ENCODE results near the gene RLF.
A peak's percentile ranks its signal among the peaks of the same experiment; 100 is the strongest.
"Not testable (repeated sequence)": the region's sequence is repeated elsewhere in the genome, so short reads cannot be mapped to it uniquely, and the experiment has no call there.

RLF gene

GRCh38 chr1:40174788-40175187 is 13.6 kb downstream of the RLF start:
- no peak for DNase-seq (ENCODE audit: low read depth)

- not testable (repeated sequence) for DNase-seq (ENCODE audit: low read depth)
Observed at GRCh38 chr1:40176989-40177388, 15.8 kb downstream of the RLF start.

GRCh38 chr1:40178200-40178599 is 17.0 kb downstream of the RLF start:
- DNase-seq (ENCODE audit: low read depth): no peak

- DNase-seq (ENCODE audit: low read depth): no peak
Observed at GRCh38 chr1:40179496-40180089, 18.4 kb downstream of the RLF start.

- peak; percentile 14 for DNase-seq (ENCODE audit: low read depth)
Observed at GRCh38 chr1:40183055-40183710, 22.0 kb downstream of the RLF start.

- DNase-seq (ENCODE audit: low read depth): no peak
Observed at GRCh38 chr1:40184193-40184592, 23.0 kb downstream of the RLF start.

GRCh38 chr1:40185951-40186864 is 25.0 kb downstream of the RLF start:
- peak; percentile 66 for DNase-seq (ENCODE audit: low read depth)

- peak; percentile 37 for DNase-seq (ENCODE audit: low read depth)
Observed at GRCh38 chr1:40187399-40187798, 26.2 kb downstream of the RLF start.

GRCh38 chr1:40194639-40195038 is 33.5 kb downstream of the RLF start:
- DNase-seq (ENCODE audit: low read depth): not testable (repeated sequence)

GRCh38 chr1:40197656-40198055 is 36.5 kb downstream of the RLF start:
- no peak for DNase-seq (ENCODE audit: low read depth)

- DNase-seq (ENCODE audit: low read depth): no peak
Observed at GRCh38 chr1:40199126-40199525, 37.9 kb downstream of the RLF start.

GRCh38 chr1:40204856-40205255 is 43.7 kb downstream of the RLF start:
- DNase-seq (ENCODE audit: low read depth): no peak

- no peak for DNase-seq (ENCODE audit: low read depth)
Observed at GRCh38 chr1:40210511-40211204, 49.5 kb downstream of the RLF start.

GRCh38 chr1:40218333-40218732 is 57.1 kb downstream of the RLF start:
- no peak for DNase-seq (ENCODE audit: low read depth)

GRCh38 chr1:40221471-40221905 is 60.3 kb downstream of the RLF start:
- not testable (repeated sequence) for DNase-seq (ENCODE audit: low read depth)

- DNase-seq (ENCODE audit: low read depth): no peak
Observed at GRCh38 chr1:40221977-40222772, 61.0 kb downstream of the RLF start.

GRCh38 chr1:40224040-40224439 is 62.9 kb downstream of the RLF start:
- DNase-seq (ENCODE audit: low read depth): no peak

- no peak for DNase-seq (ENCODE audit: low read depth)
Observed at GRCh38 chr1:40226192-40226591, 65.0 kb downstream of the RLF start.

- no peak for DNase-seq (ENCODE audit: low read depth)
Observed at GRCh38 chr1:40232444-40232843, 71.3 kb downstream of the RLF start.

- no peak for DNase-seq (ENCODE audit: low read depth)
Observed at GRCh38 chr1:40239626-40240025, 78.4 kb downstream of the RLF start.

- no peak for DNase-seq (ENCODE audit: low read depth)
Observed at GRCh38 chr1:40240390-40240789, 79.2 kb downstream of the RLF start.
